Neural progenitor cell (in vitro differentiated cells): ENCODE results near the gene ZNF106. TPM values are rescaled to one million over a fixed set of nuclear protein-coding genes. Genes with fewer than 3 reads are reported as not detected.

Source experiments
- DNase-seq: peaks from one replicate; pipeline ENCODE4 v3.0.0-alpha.2; 2016; ENCODE audit warnings: low spot score
- H2AFZ ChIP-seq: fragments of 200-600 bp; sonication (generic); replicated peaks from 2 replicates; pipeline ENCODE4 v1.6.1; 2016; ENCODE audit warnings: antibody characterized with exemption
- H3F3A ChIP-seq: fragments of 200-600 bp; sonication (generic); 2 replicates; pipeline ENCODE4 v1.6.1; 2016; ENCODE audit warnings: antibody characterized with exemption, low read depth
- H3K27ac ChIP-seq: fragments of 200-600 bp; sonication (generic); 2 replicates; pipeline ENCODE4 v1.5.1; 2016; ENCODE audit warnings: mild to moderate bottlenecking
- H3K27me3 ChIP-seq: fragments of 200-600 bp; sonication (generic); 2 replicates; pipeline ENCODE4 v1.6.1; 2016; ENCODE audit warnings: mild to moderate bottlenecking, moderate library complexity
- H3K36me3 ChIP-seq: fragments of 200-600 bp; sonication (generic); 2 replicates; pipeline ENCODE4 v1.5.1; 2016
- H3K4me1 ChIP-seq: fragments of 200-600 bp; sonication (generic); 2 replicates; pipeline ENCODE4 v1.6.1; 2016; ENCODE audit warnings: mixed run types
- H3K4me2 ChIP-seq: fragments of 200-600 bp; sonication (generic); 2 replicates; pipeline ENCODE4 v1.6.1; 2016
- H3K4me3 ChIP-seq: fragments of 200-600 bp; sonication (generic); 2 replicates; pipeline ENCODE4 v1.5.1; 2016
- H3K79me2 ChIP-seq: fragments of 200-600 bp; sonication (generic); 2 replicates; pipeline ENCODE4 v1.6.1; 2016; ENCODE audit warnings: low read depth
- H3K9ac ChIP-seq: fragments of 200-600 bp; sonication (generic); 2 replicates; pipeline ENCODE4 v1.6.1; 2016
- H3K9me3 ChIP-seq: fragments of 200-600 bp; sonication (generic); 2 replicates; pipeline ENCODE4 v1.5.1; 2016; ENCODE audit warnings: low read depth
- H4K20me1 ChIP-seq: fragments of 200-600 bp; sonication (generic); 2 replicates; pipeline ENCODE4 v1.6.1; 2016; ENCODE audit warnings: low read depth
- H3K27ac Mint-ChIP-seq: 3 replicates; pipeline ENCODE4 v1.8.0; 2021; ENCODE audit warnings: mixed read lengths
- H3K27me3 Mint-ChIP-seq: 2 replicates; pipeline ENCODE4 v1.8.0; 2022; ENCODE audit warnings: low read depth, mild to moderate bottlenecking, inconsistent platforms, moderate library complexity, mixed read lengths; ENCODE audit not compliant: insufficient read depth
- H3K36me3 Mint-ChIP-seq: 3 replicates; pipeline ENCODE4 v1.8.0; 2021; ENCODE audit warnings: mixed read lengths
- H3K4me1 Mint-ChIP-seq: 3 replicates; pipeline ENCODE4 v1.8.0; 2021; ENCODE audit warnings: mixed read lengths
- H3K4me3 Mint-ChIP-seq: 3 replicates; pipeline ENCODE4 v1.8.0; 2021; ENCODE audit warnings: mild to moderate bottlenecking, moderate library complexity, mixed read lengths
- H3K9me3 Mint-ChIP-seq: 3 replicates; pipeline ENCODE4 v1.8.0; 2020; ENCODE audit warnings: mixed read lengths
- EZH2 ChIP-seq: fragments of 200-600 bp; sonication (generic); IDR thresholded peaks from 2 replicates; pipeline ENCODE4 v1.6.1; 2017; ENCODE audit warnings: antibody characterized with exemption, mild to moderate bottlenecking, moderate library complexity
- EZH2phosphoT487 ChIP-seq: fragments of 200-600 bp; sonication (generic); IDR thresholded peaks from 2 replicates; pipeline ENCODE4 v1.6.1; 2017; ENCODE audit warnings: antibody characterized with exemption
- total RNA-seq: library from RNA; depleted of rRNA; stranded (reverse); fragments of >200 nt; gene quantifications from 2 replicates; pipeline ENCODE4 v1.2.3, GENCODE V29; 2015; ENCODE audit warnings: low replicate concordance
- TF ChIP-seq, protein P1 (sequence below): fragments of 200-600 bp; sonication (generic); IDR thresholded peaks from 2 replicates; pipeline ENCODE4 v1.5.1; 2017; ENCODE audit warnings: antibody characterized with exemption, mild to moderate bottlenecking

ZNF106 gene
- total RNA-seq, 1 donor from 2014 or later = 72.2 TPM

GRCh38 chr15:42448281-42448680 lies 42.7 kb downstream of the ZNF106 start:
- peaks cover 8% of the 10 kb centered on the region for H3K79me2 ChIP-seq
- peaks cover 4% of the 10 kb centered on the region for H3K36me3 ChIP-seq
- Mint-ChIP-seq H3K36me3 (peaks cover 40% of the 10 kb centered on the region), H3K4me3 (no peak overlapping the region), H3K27me3 (no peaks in the 10 kb centered on the region), H3K9me3 (no peaks in the 10 kb centered on the region), H3K27ac (no peak overlapping the region), H3K4me1 (no peaks in the 10 kb centered on the region)
- TF ChIP-seq EZH2 (no peak), EZH2phosphoT487 (no peak)
- TF ChIP-seq, protein P1, sequence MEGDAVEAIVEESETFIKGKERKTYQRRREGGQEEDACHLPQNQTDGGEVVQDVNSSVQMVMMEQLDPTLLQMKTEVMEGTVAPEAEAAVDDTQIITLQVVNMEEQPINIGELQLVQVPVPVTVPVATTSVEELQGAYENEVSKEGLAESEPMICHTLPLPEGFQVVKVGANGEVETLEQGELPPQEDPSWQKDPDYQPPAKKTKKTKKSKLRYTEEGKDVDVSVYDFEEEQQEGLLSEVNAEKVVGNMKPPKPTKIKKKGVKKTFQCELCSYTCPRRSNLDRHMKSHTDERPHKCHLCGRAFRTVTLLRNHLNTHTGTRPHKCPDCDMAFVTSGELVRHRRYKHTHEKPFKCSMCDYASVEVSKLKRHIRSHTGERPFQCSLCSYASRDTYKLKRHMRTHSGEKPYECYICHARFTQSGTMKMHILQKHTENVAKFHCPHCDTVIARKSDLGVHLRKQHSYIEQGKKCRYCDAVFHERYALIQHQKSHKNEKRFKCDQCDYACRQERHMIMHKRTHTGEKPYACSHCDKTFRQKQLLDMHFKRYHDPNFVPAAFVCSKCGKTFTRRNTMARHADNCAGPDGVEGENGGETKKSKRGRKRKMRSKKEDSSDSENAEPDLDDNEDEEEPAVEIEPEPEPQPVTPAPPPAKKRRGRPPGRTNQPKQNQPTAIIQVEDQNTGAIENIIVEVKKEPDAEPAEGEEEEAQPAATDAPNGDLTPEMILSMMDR = no peak
- H4K20me1 ChIP-seq = peaks cover 9% of the 10 kb centered on the region
- H2AFZ ChIP-seq = no peak overlapping the region
- DNase-seq = no peak
- no peaks in the 10 kb centered on the region for H3K4me1 ChIP-seq
- no peak overlapping the region for H3K4me3 ChIP-seq
- H3K27ac ChIP-seq = no peak overlapping the region
- H3F3A ChIP-seq = no peaks in the 10 kb centered on the region
- H3K9me3 ChIP-seq = no peaks in the 10 kb centered on the region
- no peak overlapping the region for H3K4me2 ChIP-seq
- no peak overlapping the region for H3K9ac ChIP-seq
- H3K27me3 ChIP-seq = no peaks in the 10 kb centered on the region

- TF ChIP-seq, protein P1 = no peak
- TF ChIP-seq EZH2 (no peak), EZH2phosphoT487 (no peak)
- H3K27ac ChIP-seq = no peak overlapping the region
- no peaks in the 10 kb centered on the region for H3K4me1 Mint-ChIP-seq
- no peaks in the 10 kb centered on the region for H3K9me3 ChIP-seq
- H3K9me3 Mint-ChIP-seq = no peaks in the 10 kb centered on the region
- no peak overlapping the region for H3K4me3 ChIP-seq
- no peak overlapping the region for H3K27ac Mint-ChIP-seq
- no peak for DNase-seq
- peaks cover 40% of the 10 kb centered on the region for H3K36me3 Mint-ChIP-seq
- peaks cover 4% of the 10 kb centered on the region for H3K36me3 ChIP-seq
- H3K4me2 ChIP-seq = no peak overlapping the region
- no peaks in the 10 kb centered on the region for H3K27me3 Mint-ChIP-seq
- peaks cover 9% of the 10 kb centered on the region for H4K20me1 ChIP-seq
- H3K9ac ChIP-seq = no peak overlapping the region
- H2AFZ ChIP-seq = no peak overlapping the region
- no peaks in the 10 kb centered on the region for H3F3A ChIP-seq
- no peaks in the 10 kb centered on the region for H3K4me1 ChIP-seq
- peaks cover 8% of the 10 kb centered on the region for H3K79me2 ChIP-seq
- H3K27me3 ChIP-seq = no peaks in the 10 kb centered on the region
- no peak overlapping the region for H3K4me3 Mint-ChIP-seq
Measured at GRCh38 chr15:42447599-42447998, 43.3 kb downstream of the ZNF106 start.

- H3K27ac Mint-ChIP-seq = no peak overlapping the region
- Histone ChIP-seq H3K4me2 (no peak overlapping the region), H3K27me3 (no peaks in the 10 kb centered on the region), H3K4me1 (no peaks in the 10 kb centered on the region), H2AFZ (no peak overlapping the region), H4K20me1 (peaks cover 9% of the 10 kb centered on the region), H3K27ac (no peak overlapping the region), H3F3A (no peaks in the 10 kb centered on the region), H3K9ac (no peak overlapping the region), H3K79me2 (peaks cover 8% of the 10 kb centered on the region), H3K36me3 (peaks cover 2% of the 10 kb centered on the region), H3K9me3 (no peaks in the 10 kb centered on the region), H3K4me3 (no peak overlapping the region)
- TF ChIP-seq, protein P1 = no peak
- TF ChIP-seq EZH2phosphoT487 (no peak), EZH2 (no peak)
- H3K4me1 Mint-ChIP-seq = no peaks in the 10 kb centered on the region
- H3K27me3 Mint-ChIP-seq = no peaks in the 10 kb centered on the region
- no peak for DNase-seq
- H3K36me3 Mint-ChIP-seq = peaks cover 33% of the 10 kb centered on the region
- no peaks in the 10 kb centered on the region for H3K9me3 Mint-ChIP-seq
- no peak overlapping the region for H3K4me3 Mint-ChIP-seq
Measured at GRCh38 chr15:42445551-42445950, 45.4 kb downstream of the ZNF106 start.
